ENCODE measurements around the gene CIDEA. TPM values are rescaled to one million over a fixed set of nuclear protein-coding genes. Genes with fewer than 3 reads are reported as not detected.
A peak's percentile ranks its signal among the peaks of the same experiment; 100 is the strongest.

Gene CIDEA
- total and polyA plus RNA-seq, 8 donors = 0.15 to 0.44 TPM; not detected in 6

DNA sequence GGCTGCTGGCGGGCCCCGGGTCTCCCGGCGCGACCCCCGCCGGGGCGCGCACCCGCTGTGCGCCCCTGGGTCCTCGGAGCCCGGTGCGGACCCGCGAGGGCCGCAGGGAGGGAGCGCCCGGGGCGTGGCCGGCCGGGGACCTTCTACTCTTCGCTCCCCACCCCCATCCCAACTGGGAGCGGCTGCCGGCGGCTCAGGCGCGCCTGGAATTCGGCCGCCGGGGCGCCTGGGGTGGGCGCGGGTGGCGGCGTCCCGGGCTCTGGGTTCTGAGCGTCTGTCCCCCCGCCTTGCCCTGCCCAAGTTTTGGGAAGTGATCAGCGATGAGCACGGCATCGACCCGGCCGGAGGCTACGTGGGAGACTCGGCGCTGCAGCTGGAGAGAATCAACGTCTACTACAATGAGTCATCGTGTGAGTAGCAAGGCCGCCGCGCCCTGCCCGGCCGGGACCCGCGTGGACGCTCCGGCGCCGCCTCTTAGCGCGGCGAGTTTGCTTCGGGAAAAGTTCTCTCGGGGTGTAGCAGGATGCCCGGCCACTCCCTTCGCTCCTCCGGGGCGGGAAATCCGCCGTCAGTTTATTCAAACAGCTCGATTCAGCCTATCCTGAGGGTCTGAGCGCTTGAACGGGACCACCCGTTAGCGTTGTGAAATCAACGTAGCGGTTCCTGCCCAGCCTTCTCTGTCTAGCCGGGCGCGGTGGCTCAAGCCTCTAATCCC, 54.4 kb downstream of the CIDEA start:
- intact Hi-C loops (cut with DNase I; ENCODE audit: low total_unique reads) = no loop called here
- TF ChIP-seq POLR2AphosphoS5 (IDR thresholded peaks at IDR 0.05) = peak; percentile 71 to 93 (median 79)
- TF ChIP-seq EP300 (IDR thresholded peaks at IDR 0.05) = no peak
- peak in 1 of 4 donors; percentile 25 for TF ChIP-seq POLR2A (IDR thresholded peaks at IDR 0.05)
- no peak for TF ChIP-seq CTCF (IDR thresholded peaks at IDR 0.05)

DNA sequence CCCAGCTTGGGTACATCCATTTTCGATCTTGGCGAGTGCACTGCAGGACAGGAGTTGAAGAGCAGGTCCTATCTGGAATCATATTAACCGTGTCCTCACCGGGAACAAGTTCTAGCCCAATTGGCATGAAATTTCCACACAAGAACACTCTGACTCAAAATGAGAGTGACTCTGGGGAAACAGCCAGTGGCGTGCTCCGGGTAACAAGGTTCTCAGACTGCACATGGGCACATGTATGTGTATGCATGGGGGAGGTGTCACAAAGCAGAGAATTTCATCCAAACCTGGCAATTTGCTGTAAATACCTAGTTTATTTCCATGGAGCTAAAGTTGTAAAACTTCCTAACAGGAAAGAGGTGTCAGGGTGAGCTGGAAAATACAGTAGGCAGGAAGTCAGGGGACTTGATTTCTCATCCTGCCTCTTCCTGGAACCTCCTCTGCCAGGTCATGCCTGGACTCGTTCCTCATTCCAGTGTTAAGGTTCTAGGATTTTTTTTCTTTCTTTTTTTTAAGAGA, 55.6 kb downstream of the CIDEA start:
- peaks cover 0 to 27% (median 24%) of the 10 kb centered on the region in 4 donors for H3K36me3 ChIP-seq
- intact Hi-C loops (cut with DNase I; ENCODE audit: low total_unique reads) = no loop called here
- peaks cover 0 to 51% (median 30%) of the 10 kb centered on the region in 3 donors for H3K27me3 ChIP-seq
- DNase-seq = no peak
- peak overlapping the region in 4 of 5 donors; percentile 92 to 98 (median 95) for H3K27ac ChIP-seq
- H3K4me1 ChIP-seq = peaks cover 31 to 73% (median 53%) of the 10 kb centered on the region in 4 donors
- H3K4me3 ChIP-seq = peak overlapping the region; percentile 58 to 81 (median 69)
- 49 to 64% (median 58%) methylated on average over 6 to 7 of the region's 7 CpGs for WGBS, 5 donors
- peaks cover 0 to 11% (median 7%) of the 10 kb centered on the region in 4 donors for H3K9me3 ChIP-seq
- no peak for TF ChIP-seq CTCF (IDR thresholded peaks at IDR 0.05)
- peak in 1 of 3 donors; percentile 1 for TF ChIP-seq POLR2AphosphoS5 (IDR thresholded peaks at IDR 0.05)
- no peak for TF ChIP-seq POLR2A (IDR thresholded peaks at IDR 0.05)
- no peak for TF ChIP-seq EP300 (IDR thresholded peaks at IDR 0.05)

More for the DNA sequence above, 54.4 kb downstream of the CIDEA start:
- Histone ChIP-seq H3K27me3 (peaks cover 0 to 51% (median 30%) of the 10 kb centered on the region in 3 donors), H3K36me3 (peaks cover 0 to 22% (median 21%) of the 10 kb centered on the region in 4 donors), H3K27ac (peak overlapping the region; percentile 76 to 98 (median 94)), H3K9me3 (peaks cover 0 to 11% (median 7%) of the 10 kb centered on the region in 4 donors), H3K4me3 (peak overlapping the region; percentile 58 to 81 (median 69)), H3K4me1 (peaks cover 31 to 62% (median 48%) of the 10 kb centered on the region in 4 donors)
- peak; percentile 70 to 92 for DNase-seq
- 0 to 6% (median 1%) methylated on average over 12 to 81 of the region's 81 CpGs for WGBS, 5 donors

DNA sequence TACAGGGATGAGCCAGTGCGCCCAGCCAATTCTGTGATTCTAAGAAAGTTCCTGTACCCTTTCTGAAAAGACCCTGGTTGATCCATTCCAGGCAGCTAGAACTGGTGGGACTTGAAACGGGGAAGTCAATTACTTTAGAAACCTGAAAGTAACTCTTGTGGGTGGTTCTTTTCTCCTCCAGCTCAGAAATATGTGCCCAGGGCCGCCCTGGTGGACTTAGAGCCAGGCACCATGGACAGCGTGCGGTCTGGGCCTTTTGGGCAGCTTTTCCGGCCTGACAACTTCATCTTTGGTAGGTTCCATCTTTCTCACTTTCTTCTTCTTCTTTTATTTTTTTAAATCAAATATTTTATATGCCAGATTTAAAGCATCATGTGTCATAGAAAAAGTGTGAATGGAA, 56.6 kb downstream of the CIDEA start:
- Histone ChIP-seq H3K4me1 (peaks cover 31 to 77% (median 53%) of the 10 kb centered on the region in 4 donors), H3K4me3 (peak overlapping the region in 1 of 4 donors; percentile 65)

More for the DNA sequence above, 56.6 kb downstream of the CIDEA start:
- Histone ChIP-seq H3K27me3 (peaks cover 0 to 42% (median 30%) of the 10 kb centered on the region in 3 donors), H3K9me3 (peaks cover 0 to 11% (median 7%) of the 10 kb centered on the region in 4 donors), H3K36me3 (peaks cover 0 to 28% (median 24%) of the 10 kb centered on the region in 4 donors), H3K27ac (peak overlapping the region in 3 of 5 donors; percentile 92 to 98 (median 96))
- TF ChIP-seq POLR2A (IDR thresholded peaks at IDR 0.05) (no peak), EP300 (IDR thresholded peaks at IDR 0.05) (no peak), POLR2AphosphoS5 (IDR thresholded peaks at IDR 0.05) (no peak), CTCF (IDR thresholded peaks at IDR 0.05) (no peak)
- WGBS, 5 donors = 89 to 96% (median 91%) methylated on average over 6 of the region's 6 CpGs
- intact Hi-C loops (cut with DNase I; ENCODE audit: low total_unique reads) = no loop called here
- no peak for DNase-seq

Data from stomach (tissue), 9 donors.